Vagina (tissue), 2 donors: ENCODE measurements around the gene ESRP2.

ENCODE experiments used
- CTCF ChIP-seq, 3 experiments: fragments of 450-650 bp in 2 of 3; fragments of 200-600 bp in 1 of 3; sonication (generic) in 1 of 3; IDR thresholded peaks; one replicate each; pipeline ENCODE4 v1.5.1; 2017 to 2019; ENCODE audit warnings: antibody characterized with exemption in 3 of 3, mild to moderate bottlenecking in 2 of 3, moderate library complexity in 2 of 3
- POLR2A ChIP-seq, 2 donors: fragments of 450-650 bp; IDR thresholded peaks; one replicate each; pipeline ENCODE4 v1.6.1; 2017; ENCODE audit warnings: antibody characterized with exemption in 2 of 2, mild to moderate bottlenecking in 2 of 2, moderate library complexity in 2 of 2
- POLR2AphosphoS5 ChIP-seq, 2 donors: sonication (generic); formaldehyde crosslinking; IDR thresholded peaks; one replicate each; pipeline ENCODE4 v1.9.0; 2017; ENCODE audit warnings: antibody characterized with exemption in 2 of 2, mild to moderate bottlenecking in 2 of 2, low read depth in 1 of 2; ENCODE audit not compliant: insufficient read depth in 1 of 2

GRCh38 chr16:68226116-68226515 is 9.8 kb downstream of the ESRP2 start:
- no peak for TF ChIP-seq POLR2A (IDR thresholded peaks at IDR 0.05)
- TF ChIP-seq CTCF (IDR thresholded peaks at IDR 0.05): no peak
- TF ChIP-seq POLR2AphosphoS5 (IDR thresholded peaks at IDR 0.05; ENCODE audit: insufficient read depth in 1 of 2, low read depth in 1 of 2): no peak
